ENCODE results near the gene RAD9A. TPM values are rescaled to one million over a fixed set of nuclear protein-coding genes. Genes with fewer than 3 reads are reported as not detected.

Gene RAD9A
- total and polyA plus RNA-seq, 9 of the 15 experiments (the other 6 are each of a cell fraction or from before 2014, with no cell fraction given), result 1.4 to 41.2 (median 16.1) TPM

DNA sequence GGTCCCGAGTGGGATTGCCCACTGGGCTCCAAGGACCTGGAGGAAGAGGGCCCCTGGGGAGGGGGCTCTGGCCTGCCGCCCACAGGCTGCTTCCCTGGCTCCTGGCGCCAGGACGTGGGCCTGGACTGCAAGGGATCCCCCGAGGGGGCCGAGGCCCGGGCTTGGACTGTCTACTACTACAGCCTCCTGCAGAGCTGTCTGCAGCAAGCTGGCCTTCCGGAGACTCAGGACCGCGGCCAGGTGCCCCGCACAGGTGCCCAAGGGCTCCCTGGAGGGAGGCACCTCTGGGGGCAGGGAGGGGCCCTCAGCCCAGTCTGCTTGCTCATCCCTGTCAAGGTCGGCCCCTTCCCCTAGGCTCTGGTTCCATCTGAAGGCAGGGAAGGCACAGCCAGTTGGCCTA is 25.6 kb downstream of the RAD9A start:
- 60% methylated on average over 10 of the region's 12 CpGs for WGBS (ENCODE audit: insufficient coverage, low coverage, missing lambda C conversion rate)
- FAIRE-seq (no peak), DNase-seq (ENCODE audit: extremely low read depth in 1 of 4, low spot score in 3 of 4) (no peak), ATAC-seq (no peak)
- Histone ChIP-seq H3K4me3 (no peak overlapping the region), H3K9me3 (replicated peaks; ENCODE audit: control insufficient read depth, insufficient read depth, low read depth, low read length) (no peaks in the 10 kb centered on the region), H3K9ac (ENCODE audit: insufficient read depth in 1 of 2, low read depth in 2 of 2, low read length in 2 of 2) (peak overlapping the region in 1 of 2 experiments; percentile 1; a peak in 2 of 4 replicates), H3K9me1 (ENCODE audit: control insufficient read depth, insufficient read depth, low read length) (no peaks in the 10 kb centered on the region), H2AFZ (ENCODE audit: low read depth, low read length) (no peak overlapping the region), H3K36me3 (ENCODE audit: control insufficient read depth, insufficient read depth, low read length) (no peaks in the 10 kb centered on the region), H4K20me1 (replicated peaks; ENCODE audit: control insufficient read depth, insufficient read depth, low read length) (no peaks in the 10 kb centered on the region; the same call in 1 of the 2 replicates), H3K27me3 (ENCODE audit: control insufficient read depth in 2 of 2, insufficient read depth in 2 of 2, low read length in 2 of 2) (no peaks in the 10 kb centered on the region), H3K4me2 (ENCODE audit: insufficient read depth, low read length) (no peak overlapping the region), H3K27ac (ENCODE audit: extremely low read depth, low read depth, low read length) (no peak overlapping the region), H3K4me1 (replicated peaks in 1 of 2; ENCODE audit: control insufficient read depth in 2 of 2, insufficient read depth in 2 of 2, low read length in 2 of 2) (peaks cover 15 to 70% of the 10 kb centered on the region in 2 experiments), H3K79me2 (ENCODE audit: control insufficient read depth, insufficient read depth, low read length) (peaks cover 8% of the 10 kb centered on the region; the same call in 1 of the 3 replicates)
- POLR2A ChIA-PET, result interaction anchor here (0.7 to 2.3 kb wide), 4 partner anchors 9 to 621 kb away, joined by 3 to 8 read pairs (median 5); partner anchors contain the start of gene PPP1CA
- in situ Hi-C loops (cut with MboI), result no loop called here
- intact Hi-C loops (cut with micrococcal nuclease), result no loop called here
- CTCF ChIA-PET (ENCODE audit: low intra/inter-chr PET ratio), result no interaction called here
- no TSS peak for BruUV-seq (replicated peaks)
- TF ChIP-seq, protein P1, sequence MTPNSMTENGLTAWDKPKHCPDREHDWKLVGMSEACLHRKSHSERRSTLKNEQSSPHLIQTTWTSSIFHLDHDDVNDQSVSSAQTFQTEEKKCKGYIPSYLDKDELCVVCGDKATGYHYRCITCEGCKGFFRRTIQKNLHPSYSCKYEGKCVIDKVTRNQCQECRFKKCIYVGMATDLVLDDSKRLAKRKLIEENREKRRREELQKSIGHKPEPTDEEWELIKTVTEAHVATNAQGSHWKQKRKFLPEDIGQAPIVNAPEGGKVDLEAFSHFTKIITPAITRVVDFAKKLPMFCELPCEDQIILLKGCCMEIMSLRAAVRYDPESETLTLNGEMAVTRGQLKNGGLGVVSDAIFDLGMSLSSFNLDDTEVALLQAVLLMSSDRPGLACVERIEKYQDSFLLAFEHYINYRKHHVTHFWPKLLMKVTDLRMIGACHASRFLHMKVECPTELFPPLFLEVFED (CRISPR knock-in tag; conservative IDR thresholded peaks at IDR 0.05), result no peak
- TF ChIP-seq ZBTB17 (CRISPR knock-in tag; IDR thresholded peaks at IDR 0.05) (no peak), ZNF431 (CRISPR knock-in tag; IDR thresholded peaks at IDR 0.05) (no peak), RB1 (IDR thresholded peaks at IDR 0.05; ENCODE audit: low read depth) (no peak), ZNF277 (CRISPR knock-in tag; IDR thresholded peaks at IDR 0.05; ENCODE audit: borderline replicate concordance) (no peak), ZMIZ1 (IDR thresholded peaks at IDR 0.05; ENCODE audit: low read depth in 2 of 2, low read length in 2 of 2) (no peak), POLR2G (IDR thresholded peaks at IDR 0.05; ENCODE audit: low read depth, low read length) (0 out of 2 replicates have a peak, but pooled peaks have one; percentile 19), HDAC2 (IDR thresholded peaks at IDR 0.05) (no peak), USF2 (CRISPR knock-in tag; IDR thresholded peaks at IDR 0.05) (no peak), RBFOX2 (IDR thresholded peaks at IDR 0.05; ENCODE audit: low read depth, low read length) (0 out of 2 replicates have a peak, but pooled peaks have one; percentile 13)
- TF ChIP-seq, protein P2, sequence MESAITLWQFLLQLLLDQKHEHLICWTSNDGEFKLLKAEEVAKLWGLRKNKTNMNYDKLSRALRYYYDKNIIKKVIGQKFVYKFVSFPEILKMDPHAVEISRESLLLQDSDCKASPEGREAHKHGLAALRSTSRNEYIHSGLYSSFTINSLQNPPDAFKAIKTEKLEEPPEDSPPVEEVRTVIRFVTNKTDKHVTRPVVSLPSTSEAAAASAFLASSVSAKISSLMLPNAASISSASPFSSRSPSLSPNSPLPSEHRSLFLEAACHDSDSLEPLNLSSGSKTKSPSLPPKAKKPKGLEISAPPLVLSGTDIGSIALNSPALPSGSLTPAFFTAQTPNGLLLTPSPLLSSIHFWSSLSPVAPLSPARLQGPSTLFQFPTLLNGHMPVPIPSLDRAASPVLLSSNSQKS (CRISPR knock-in tag; IDR thresholded peaks at IDR 0.05), result no peak
